SH-SY5Y (cell line): Measurements from ENCODE around the gene ARFRP1.

ENCODE experiments used
- GATA2 ChIP-seq: IDR thresholded peaks from 2 replicates; pipeline ENCODE4 v1.6.1; 2011; ENCODE audit warnings: mild to moderate bottlenecking, low read depth, low read length
- GATA3 ChIP-seq: IDR thresholded peaks from 2 replicates; pipeline ENCODE4 v1.6.1; 2011; ENCODE audit warnings: low read depth, mild to moderate bottlenecking, low read length, moderate library complexity

The ARFRP1 gene

DNA sequence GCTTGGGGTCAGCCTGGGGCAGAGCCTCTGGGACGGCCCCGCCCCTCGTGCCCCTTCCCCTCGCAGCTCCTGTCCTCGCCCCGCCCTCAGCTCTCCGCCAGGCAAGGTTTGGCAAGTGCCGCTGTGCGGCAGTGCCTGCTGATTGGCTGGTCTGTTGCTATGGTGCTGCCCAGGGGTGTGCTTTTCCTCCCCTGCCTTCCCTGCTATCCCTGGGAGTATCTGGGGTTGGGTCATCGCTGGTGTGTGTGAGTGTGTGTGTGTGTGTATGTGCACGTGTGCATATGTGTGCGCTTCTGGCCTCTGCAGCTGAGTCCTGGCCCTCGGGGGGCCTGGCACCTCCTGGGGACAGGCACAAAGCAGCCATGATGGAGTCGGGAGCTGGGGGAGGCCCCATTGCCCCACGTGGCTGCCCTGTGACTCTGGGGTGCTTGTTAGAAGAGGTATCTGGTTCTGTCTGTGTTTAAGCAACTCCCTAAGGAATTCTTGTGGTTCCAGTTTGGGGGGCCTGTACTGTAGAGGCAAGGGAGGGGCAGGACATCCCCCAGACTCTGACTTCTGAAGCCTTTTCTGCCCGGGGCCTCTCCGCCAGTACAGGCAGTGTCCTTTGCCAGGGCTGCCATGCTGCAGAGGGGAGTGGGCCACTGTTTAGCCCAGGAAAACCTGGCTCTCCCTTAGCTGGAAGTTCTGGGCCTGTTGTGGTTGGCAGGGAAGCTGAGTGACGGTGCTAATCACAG, 42.7 kb downstream of the ARFRP1 start:
- TF ChIP-seq GATA3, result no peak
- TF ChIP-seq GATA2, result no peak

DNA sequence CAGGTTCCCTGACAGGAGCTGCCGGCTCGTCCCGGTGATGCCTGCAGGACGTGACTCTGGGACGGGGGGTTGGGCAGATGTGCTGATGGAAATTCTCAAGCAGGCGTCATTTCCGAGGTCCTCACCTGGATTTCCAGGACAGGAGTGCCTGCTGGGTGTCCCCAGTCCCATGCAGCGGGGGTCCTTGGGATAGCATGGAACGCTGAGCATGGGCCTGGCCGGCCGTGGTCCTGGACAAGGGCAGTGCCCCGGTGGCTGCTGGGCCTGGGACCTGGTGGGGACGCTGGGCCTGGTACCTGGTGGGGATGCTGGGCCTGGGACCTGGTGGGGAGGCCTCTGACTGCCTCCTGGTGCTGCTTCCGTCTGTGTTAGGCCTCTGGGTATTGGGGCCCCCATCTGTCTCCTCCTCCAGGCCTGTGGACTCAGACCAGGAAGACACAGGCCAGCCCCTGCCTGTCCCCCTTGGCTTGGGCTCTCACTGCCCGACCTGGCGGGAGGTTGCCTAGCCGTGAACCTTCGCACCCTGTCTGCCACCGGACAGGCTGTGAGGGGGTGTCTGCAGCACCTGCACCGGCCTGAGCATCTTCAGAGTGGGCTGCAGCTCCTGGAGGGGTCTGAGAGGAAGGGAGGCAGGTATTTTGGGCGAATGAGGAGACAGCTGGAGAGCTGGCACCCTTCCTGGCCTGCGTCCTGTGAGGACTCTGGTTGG, 43.5 kb downstream of the ARFRP1 start:
- TF ChIP-seq GATA2 (no peak), GATA3 (no peak)

DNA sequence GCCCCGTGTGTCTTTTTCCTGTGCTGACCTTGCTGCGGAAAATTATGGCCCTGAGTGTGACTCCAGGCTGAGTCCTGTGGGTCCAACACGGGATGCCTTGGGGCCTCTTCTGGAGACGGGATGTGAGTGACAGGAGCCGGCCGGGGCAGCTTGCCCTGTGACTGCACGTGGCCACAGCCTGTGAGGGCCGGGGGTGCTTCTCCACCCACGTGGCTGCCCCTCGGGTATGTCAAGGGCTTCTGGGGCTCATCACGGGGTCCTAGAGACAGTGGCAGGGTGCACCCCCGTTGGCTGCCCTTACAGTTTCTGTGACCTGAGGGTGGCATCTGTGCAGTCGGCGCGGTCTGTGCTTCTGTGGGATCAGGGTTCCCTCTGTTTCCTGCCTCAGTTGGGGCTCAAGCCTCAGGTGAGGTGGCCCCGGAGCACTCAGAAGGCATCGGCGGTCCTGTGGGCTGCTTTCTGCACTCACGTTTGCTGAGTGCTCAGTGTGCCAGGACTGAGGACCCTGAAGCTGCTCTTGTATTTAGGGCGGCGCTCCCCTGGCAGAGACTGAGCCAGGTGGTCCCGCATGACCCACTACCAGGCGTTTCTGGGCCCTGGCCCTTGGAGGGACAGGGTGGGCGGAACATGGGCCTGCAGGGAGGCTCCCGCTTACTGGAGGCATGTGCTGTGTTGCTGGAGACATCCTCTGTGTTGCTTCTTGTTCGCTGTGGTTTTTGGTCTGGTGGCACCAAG, 44.3 kb downstream of the ARFRP1 start:
- no peak for TF ChIP-seq GATA3

DNA sequence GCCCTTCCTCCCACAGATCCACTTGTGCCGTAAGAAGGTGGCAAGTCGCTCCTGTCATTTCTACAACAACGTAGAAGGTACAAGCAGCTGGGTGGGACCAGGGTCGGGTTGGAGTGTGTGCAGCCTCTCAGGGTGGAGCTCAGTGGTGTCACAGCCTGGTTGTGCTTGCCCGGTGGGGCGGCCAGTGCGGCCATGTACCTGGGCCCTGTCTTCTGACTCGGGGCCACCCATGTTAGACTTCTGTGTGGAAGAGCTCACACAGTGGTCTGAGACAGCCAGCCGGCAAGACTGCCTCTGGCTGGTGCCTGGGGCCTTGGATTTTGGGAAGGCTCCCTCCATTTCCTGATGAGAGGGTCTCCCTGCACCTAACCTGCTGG, 45.0 kb downstream of the ARFRP1 start:
- TF ChIP-seq GATA3 (no peak), GATA2 (no peak)

DNA sequence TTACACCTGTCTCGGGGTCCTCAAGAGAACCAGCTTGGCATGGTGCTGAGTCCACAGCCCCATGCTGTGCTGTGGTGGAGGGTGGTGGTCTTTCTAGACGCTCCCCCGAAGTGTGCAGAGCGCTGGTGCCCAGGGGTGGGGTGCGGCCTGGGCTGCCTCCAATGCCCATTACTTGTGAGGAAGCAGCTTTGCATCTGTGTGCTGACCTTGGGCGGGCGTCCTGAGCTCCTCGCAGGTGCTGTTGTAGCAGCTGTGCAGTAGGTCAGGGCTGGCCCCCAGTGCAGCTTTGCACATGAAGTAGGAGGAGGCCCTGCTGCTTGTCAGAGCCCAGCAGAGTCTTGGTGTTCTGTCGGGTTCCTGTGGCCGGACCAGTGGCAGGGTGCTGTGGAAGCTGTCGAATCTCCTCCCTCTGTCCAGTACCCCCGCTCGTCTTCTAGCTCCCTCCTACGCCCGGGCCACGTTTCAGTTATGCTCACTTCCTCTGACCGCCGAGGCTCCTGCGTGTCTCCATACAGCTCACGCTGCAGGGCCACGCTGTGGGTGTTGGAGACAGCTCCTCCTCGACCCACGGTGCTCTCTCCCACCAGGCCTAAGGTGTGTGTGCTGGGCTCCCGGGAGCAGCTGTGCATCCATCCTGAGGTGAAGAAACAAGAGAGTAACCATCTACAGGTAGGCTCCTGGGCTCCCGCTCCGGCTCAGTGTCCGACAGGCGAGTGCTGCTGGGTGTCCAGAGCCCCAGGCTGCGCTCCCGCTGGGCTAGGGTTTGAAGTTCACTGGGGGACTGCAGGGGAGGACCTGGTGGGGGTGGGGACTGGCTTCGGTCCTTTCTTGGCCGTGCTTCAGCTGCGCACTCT, 45.6 kb downstream of the ARFRP1 start:
- TF ChIP-seq GATA3 (no peak), GATA2 (no peak)

DNA sequence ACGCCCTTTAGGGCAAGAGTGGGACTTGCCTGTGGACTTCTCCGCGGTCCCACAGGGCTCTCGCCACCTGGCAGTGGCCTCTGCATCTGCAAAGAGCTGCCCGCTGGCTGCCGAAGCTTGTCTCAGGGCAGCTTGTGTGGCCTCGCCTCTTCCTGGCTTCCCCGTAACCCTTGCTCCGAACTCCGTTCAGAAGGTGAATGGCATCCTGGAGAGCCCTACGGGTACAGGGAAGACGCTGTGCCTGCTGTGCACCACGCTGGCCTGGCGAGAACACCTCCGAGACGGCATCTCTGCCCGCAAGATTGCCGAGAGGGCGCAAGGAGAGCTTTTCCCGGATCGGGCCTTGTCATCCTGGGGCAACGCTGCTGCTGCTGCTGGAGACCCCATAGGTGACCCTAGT, 46.7 kb downstream of the ARFRP1 start:
- no peak for TF ChIP-seq GATA3
- TF ChIP-seq GATA2, result no peak

DNA sequence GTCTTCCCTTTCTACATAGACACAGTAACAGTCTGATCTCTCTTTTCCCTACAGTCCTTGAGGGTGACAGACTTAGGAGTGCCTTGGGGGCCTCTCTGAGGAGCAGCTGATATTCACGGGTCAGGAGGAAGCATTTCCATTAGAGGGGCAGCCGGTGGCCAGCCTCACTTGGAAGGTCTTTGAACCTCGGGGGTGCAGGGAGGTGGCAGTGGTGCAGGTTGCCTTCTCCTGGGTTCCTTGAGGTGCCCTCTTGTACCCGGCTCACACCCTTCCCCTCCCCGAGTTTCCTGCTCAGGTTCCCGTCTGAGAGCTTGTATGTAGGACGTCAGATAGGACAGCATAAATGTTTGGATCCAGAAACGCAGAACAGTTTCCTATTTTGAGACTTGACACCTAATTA, 47.2 kb downstream of the ARFRP1 start:
- TF ChIP-seq GATA3 (no peak), GATA2 (no peak)

DNA sequence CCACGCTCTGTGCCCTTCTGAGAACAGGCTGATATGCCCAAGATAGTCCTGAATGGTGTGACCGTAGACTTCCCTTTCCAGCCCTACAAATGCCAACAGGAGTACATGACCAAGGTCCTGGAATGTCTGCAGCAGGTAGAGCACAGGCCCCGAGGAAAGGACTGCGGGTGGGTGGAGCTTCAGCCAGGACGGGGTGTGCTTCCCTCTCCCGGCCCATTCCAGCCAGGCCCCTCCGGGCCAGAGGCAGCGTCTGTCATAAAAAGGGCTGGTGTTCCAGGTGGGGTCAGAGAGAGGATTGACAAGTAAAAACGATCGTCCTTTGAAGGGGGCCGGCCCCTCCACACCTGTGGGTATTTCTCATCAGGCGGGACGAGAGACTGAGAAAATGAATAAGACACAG, 48.4 kb downstream of the ARFRP1 start:
- TF ChIP-seq GATA3, result no peak
- no peak for TF ChIP-seq GATA2

DNA sequence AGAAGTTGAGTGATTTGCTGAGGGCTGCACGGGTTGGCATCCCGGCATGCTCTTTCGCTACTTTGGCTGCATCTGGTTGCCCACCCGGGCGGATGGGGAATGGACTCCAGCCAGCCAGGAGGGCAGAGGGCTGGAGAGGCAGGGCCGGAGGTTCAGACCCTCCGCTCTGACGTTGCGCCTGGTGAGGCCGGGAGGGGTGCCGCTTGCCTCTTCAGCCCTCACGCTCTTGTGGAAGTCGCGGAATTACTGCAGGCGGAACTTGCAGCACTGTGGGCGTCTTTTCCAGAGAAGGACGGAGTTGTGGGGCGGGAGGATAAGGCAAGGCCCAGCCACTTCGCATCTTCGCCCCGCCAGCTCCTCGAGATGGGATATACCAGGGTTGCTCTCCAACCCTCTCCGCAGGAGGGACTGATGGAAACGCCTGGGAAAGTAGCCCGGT, 49.0 kb downstream of the ARFRP1 start:
- TF ChIP-seq GATA2, result no peak
- no peak for TF ChIP-seq GATA3

DNA sequence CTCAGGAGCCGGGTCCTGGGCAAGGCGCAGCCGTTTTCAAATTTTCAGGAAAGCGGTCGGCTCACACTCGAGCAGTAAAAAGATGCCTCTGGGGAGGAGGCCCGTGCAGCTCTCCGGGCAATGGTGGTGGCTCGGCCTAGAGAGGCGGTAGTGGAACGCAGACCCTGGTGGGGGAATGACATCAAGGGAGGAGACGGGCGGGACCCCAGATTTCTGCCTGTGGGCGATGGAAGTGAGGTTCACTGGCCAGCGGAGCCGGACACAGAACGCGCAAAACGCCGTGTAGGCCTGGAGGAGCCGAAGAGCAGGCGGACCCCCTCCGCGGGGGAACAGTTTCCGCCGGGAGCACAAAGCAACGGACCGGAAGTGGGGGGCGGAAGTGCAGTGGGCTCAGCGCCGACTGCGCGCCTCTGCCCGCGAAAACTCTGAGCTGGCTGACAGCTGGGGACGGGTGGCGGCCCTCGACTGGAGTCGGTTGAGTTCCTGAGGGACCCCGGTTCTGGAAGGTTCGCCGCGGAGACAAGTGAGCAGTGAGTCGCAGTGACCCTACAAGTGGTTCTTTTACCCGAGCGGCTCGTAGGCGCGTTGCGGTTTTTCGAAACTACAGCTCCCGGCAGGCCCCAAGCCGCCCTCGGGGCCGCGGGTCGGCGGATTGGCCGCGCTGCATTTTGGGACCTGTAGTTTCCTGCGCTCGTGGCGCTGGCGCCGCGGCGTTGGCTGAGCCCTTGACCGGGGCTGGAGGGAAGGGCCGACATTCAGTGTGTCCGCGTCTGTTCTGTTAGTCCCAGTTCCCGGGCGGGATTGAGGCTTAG, 49.6 kb downstream of the ARFRP1 start, which contains the start of gene RTEL1:
Gene RTEL1 (plus strand): TSS at position 376 of the 812 bp plus-strand sequence. CDS start 1,091 bp downstream, outside the sequence.
- TF ChIP-seq GATA2, result no peak
- no peak for TF ChIP-seq GATA3

DNA sequence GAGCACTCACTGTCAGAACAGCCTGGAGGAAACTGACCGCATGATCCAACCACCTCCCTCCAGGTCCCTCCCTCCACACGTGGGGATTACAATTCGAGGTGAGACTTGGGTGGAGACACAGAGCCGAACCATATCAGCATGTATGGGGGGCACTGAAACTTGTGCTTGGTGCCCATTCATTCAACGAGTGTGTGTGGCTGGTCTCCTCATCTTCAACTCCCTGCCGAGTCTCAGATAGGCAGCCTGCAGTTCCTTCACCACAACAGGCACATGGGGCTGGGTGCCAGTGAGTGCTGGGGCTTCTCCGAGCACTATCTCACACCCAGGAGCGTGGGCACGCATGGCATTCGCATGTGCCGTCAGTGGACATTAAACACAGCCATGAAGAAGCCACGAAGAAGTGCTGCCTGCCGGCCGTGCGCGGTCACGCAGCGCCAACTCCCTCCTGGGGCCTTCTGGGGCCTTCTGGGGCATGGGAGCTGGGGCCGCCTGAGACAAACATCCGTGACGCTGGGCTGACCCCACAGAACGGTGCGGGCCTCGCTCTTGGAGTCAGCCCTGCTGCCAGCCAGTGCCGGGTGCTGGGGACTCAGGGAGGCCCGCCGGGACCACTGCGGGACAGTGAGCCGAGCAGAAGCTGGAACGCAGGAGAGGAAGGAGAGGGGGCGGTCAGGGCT, 50.4 kb downstream of the ARFRP1 start:
- TF ChIP-seq GATA2, result no peak

DNA sequence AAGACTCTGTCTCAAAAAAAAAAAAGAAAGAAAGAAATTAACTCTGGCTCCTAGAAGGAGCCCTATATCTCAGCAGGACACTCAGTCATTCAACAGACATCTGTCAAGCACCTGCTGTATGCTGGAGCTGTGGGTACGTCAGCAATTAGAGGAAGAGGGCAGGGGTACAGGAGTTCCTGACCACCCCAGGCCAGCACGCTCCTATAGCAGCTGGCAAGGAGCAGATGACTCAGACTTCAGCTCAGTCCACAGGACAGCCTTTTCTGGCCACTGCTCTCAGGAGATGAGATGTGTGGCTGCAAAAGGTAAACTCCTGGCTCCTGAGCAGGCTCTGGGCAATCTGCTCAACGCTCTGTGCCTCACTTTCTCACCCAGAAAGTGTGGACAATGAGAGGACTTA, 51.3 kb downstream of the ARFRP1 start:
- TF ChIP-seq GATA3 (no peak), GATA2 (no peak)

DNA sequence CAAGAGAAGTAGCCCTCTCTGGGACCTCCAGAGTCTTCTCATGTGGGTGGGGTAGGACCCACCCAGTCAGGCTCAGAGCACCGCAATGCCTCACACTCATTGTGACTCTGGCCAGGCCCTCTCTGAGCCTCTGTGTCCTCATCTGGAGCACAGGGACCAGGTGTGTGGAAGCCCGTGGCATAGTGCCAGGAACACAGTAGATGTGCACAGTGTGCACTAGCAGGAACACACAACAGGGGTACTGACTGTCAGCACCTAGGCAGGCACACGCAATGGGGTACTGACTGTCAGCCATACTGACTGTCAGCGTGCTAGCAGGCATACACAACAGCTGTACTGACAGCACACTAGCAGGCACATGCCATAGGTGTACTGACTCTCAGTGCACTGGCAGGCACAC, 52.5 kb downstream of the ARFRP1 start:
- TF ChIP-seq GATA2 (no peak), GATA3 (no peak)
